Measurements from ENCODE around the gene ANKUB1.

ANKUB1 gene

GRCh38 chr3:149753717-149754116, 38.6 kb downstream of the ANKUB1 start:
- DNase-seq: peak; percentile 33

- no peak for DNase-seq
Observed at GRCh38 chr3:149752788-149753136, 39.6 kb downstream of the ANKUB1 start.

- peak; percentile 90 for DNase-seq
Observed at GRCh38 chr3:149752051-149752787, 40.1 kb downstream of the ANKUB1 start, which contains the start of gene COMMD2. TSS of gene COMMD2 (minus strand) at chr3:149752489. CDS start at chr3:149752444, 45 bp downstream.

- DNase-seq: peak; percentile 8
Observed at GRCh38 chr3:149751551-149751950, 40.8 kb downstream of the ANKUB1 start.

- DNase-seq: no peak
Observed at GRCh38 chr3:149744606-149745005, 47.7 kb downstream of the ANKUB1 start.

GRCh38 chr3:149744151-149744550, 48.2 kb downstream of the ANKUB1 start:
- DNase-seq: no peak

GRCh38 chr3:149739396-149739795, 53.0 kb downstream of the ANKUB1 start:
- DNase-seq: no peak

GRCh38 chr3:149738876-149739275, 53.5 kb downstream of the ANKUB1 start:
- DNase-seq: no peak

- peak; percentile 79 for DNase-seq
Observed at GRCh38 chr3:149736953-149737205, 55.5 kb downstream of the ANKUB1 start.

- no peak for DNase-seq
Observed at GRCh38 chr3:149736175-149736952, 56.0 kb downstream of the ANKUB1 start.

GRCh38 chr3:149732234-149732633, 60.1 kb downstream of the ANKUB1 start:
- DNase-seq: no peak

- no peak for DNase-seq
Observed at GRCh38 chr3:149727656-149728055, 64.7 kb downstream of the ANKUB1 start.

GRCh38 chr3:149726716-149727407, 65.5 kb downstream of the ANKUB1 start:
- DNase-seq: no peak

- DNase-seq: no peak
Observed at GRCh38 chr3:149723781-149724180, 68.6 kb downstream of the ANKUB1 start.

- no peak for DNase-seq
Observed at GRCh38 chr3:149720918-149721317, 71.4 kb downstream of the ANKUB1 start.

GRCh38 chr3:149717391-149718056, 74.8 kb downstream of the ANKUB1 start:
- DNase-seq: peak; percentile 64

GRCh38 chr3:149716984-149717383, 75.4 kb downstream of the ANKUB1 start:
- DNase-seq: no peak

GRCh38 chr3:149715247-149715646, 77.1 kb downstream of the ANKUB1 start:
- no peak for DNase-seq

- no peak for DNase-seq
Observed at GRCh38 chr3:149713730-149714654, 78.4 kb downstream of the ANKUB1 start.
